Kidney epithelial cell (primary cell): ENCODE results near the gene FKBP4. TPM values are rescaled to one million over a fixed set of nuclear protein-coding genes. Genes with fewer than 3 reads are reported as not detected.
A peak's percentile ranks its signal among the peaks of the same experiment; 100 is the strongest.

Source experiments
- DNase-seq: peaks from one replicate; pipeline ENCODE4 v3.0.0-alpha.2; 2010; ENCODE audit warnings: low read depth
- H3K27me3 ChIP-seq: 2 replicates; pipeline ENCODE4 v1.6.0; 2011; ENCODE audit warnings: low read length; ENCODE audit not compliant: control insufficient read depth, insufficient read depth
- H3K36me3 ChIP-seq: 2 replicates; pipeline ENCODE4 v1.5.1; 2011; ENCODE audit warnings: low read length; ENCODE audit not compliant: control insufficient read depth, insufficient read depth
- H3K4me3 ChIP-seq: 2 replicates; pipeline ENCODE4 v1.5.1; 2011; ENCODE audit warnings: low read depth, mild to moderate bottlenecking, control low read depth, low read length
- total RNA-seq: library from RNA; depleted of rRNA; stranded (reverse); fragments of >200 nt; gene quantifications from 2 replicates; pipeline ENCODE4 v1.2.3, GENCODE V29; 2015
- TF ChIP-seq, protein P1 (sequence below): IDR thresholded peaks from 2 replicates; pipeline ENCODE4 v1.5.1; 2011; ENCODE audit warnings: mild to moderate bottlenecking, moderate library complexity, low read length, control low read depth, inconsistent platforms; ENCODE audit not compliant: insufficient read depth, poor library complexity, severe bottlenecking

Gene FKBP4
- total RNA-seq, 1 donor from 2014 or later, result 40.0 TPM

DNA sequence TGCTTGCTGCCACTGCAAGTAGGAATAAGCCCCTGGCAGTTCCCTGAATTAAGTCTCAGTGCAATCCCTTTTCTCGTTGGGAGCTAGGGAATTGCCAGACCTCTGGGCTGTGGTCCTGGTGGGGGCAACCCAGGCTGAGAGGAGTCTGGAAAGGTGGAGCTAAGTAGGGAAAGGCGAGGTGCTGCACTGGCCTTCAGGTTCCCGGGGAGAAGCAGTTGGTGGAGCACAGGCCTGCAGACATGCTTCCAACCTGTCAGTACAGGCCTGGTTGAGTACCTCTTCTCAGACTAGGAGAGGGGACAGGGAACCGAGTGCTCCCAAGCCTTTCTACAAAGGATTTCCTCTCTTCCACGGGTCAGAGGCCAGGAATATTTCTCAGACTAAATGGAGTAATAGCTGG lies 38.6 kb downstream of the FKBP4 start:
- H3K4me3 ChIP-seq, result no peak overlapping the region
- no peak for DNase-seq
- TF ChIP-seq, protein P1, sequence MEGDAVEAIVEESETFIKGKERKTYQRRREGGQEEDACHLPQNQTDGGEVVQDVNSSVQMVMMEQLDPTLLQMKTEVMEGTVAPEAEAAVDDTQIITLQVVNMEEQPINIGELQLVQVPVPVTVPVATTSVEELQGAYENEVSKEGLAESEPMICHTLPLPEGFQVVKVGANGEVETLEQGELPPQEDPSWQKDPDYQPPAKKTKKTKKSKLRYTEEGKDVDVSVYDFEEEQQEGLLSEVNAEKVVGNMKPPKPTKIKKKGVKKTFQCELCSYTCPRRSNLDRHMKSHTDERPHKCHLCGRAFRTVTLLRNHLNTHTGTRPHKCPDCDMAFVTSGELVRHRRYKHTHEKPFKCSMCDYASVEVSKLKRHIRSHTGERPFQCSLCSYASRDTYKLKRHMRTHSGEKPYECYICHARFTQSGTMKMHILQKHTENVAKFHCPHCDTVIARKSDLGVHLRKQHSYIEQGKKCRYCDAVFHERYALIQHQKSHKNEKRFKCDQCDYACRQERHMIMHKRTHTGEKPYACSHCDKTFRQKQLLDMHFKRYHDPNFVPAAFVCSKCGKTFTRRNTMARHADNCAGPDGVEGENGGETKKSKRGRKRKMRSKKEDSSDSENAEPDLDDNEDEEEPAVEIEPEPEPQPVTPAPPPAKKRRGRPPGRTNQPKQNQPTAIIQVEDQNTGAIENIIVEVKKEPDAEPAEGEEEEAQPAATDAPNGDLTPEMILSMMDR, result no peak
- H3K27me3 ChIP-seq, result peaks cover 11% of the 10 kb centered on the region
- no peaks in the 10 kb centered on the region for H3K36me3 ChIP-seq

DNA sequence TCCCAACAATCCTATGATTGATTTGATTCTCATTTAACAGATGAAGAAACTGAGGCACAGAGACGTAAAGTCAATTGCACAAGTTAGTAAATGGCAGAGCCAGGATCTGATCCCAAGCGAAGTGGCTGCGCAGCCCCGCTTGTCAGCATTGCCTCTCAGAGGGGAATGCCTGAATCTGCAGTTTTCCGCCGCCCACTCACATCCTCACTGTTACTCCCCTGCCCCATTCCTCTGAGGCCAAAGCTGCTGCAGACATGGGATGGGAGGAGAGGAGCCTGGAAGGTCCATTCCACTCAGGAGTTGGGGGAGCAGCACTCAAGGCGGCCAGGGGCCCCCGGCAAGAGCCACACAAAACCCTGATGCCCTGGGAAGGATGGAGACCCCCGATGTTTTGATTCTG lies 39.0 kb downstream of the FKBP4 start:
- no peaks in the 10 kb centered on the region for H3K36me3 ChIP-seq
- DNase-seq, result no peak
- no peak overlapping the region for H3K4me3 ChIP-seq
- peaks cover 11% of the 10 kb centered on the region for H3K27me3 ChIP-seq
- TF ChIP-seq, protein P1, result no peak

DNA sequence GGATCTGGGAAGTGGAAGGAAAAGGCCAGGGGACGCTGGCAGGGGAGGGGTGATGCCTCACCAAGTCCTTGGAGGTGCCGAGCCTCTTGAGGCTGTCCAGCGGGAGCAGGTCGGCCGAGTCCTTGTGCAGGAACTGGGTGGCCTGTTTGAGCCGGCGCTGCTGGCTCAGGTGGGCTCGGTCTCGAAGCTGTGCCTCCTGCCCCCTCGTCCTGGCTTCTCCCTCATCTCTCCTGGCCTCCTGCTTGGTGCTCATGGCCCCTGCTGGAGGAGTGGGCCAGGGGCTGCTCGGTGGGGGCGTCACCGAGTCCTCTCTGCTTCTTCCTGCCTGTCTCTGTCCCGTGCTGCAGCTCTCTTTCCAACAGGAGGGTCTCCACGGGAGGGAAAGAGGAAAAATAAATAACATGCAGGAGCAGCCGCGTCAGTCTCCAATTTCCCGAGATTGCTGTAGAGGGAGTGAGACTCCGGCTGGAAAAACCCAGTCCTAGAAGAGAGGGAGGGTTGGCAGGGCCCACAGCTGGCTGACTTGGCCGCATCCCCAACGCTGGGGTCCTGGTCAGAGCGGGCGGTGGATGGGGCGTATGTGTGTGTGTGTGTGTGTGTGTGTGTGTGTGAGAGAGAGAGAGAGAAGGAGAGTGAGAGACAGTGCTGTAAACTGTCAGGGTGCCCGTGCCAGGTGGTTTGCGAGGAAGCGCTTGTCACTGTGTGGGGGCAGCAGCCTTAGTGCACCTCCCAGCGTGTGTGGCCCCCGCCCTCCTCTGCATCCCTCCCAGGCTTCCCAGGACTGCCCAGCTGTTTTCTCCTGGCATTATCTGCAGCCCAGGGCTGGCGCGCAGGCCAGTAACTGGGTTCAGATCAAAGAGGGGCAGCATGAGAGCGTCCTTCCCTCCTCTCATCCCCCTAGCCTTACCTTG lies 40.1 kb downstream of the FKBP4 start, which contains the start of gene NRIP2:
NRIP2 (minus strand) TSS at position 455 of the 911 bp plus-strand sequence; CDS start at position 403, 52 bp downstream.
- no peaks in the 10 kb centered on the region for H3K36me3 ChIP-seq
- TF ChIP-seq, protein P1, result peak; percentile 17
- H3K4me3 ChIP-seq, result no peak within 1 kb of the TSS
- DNase-seq, result no peak
- H3K27me3 ChIP-seq, result peaks cover 11% of the 10 kb centered on the region

DNA sequence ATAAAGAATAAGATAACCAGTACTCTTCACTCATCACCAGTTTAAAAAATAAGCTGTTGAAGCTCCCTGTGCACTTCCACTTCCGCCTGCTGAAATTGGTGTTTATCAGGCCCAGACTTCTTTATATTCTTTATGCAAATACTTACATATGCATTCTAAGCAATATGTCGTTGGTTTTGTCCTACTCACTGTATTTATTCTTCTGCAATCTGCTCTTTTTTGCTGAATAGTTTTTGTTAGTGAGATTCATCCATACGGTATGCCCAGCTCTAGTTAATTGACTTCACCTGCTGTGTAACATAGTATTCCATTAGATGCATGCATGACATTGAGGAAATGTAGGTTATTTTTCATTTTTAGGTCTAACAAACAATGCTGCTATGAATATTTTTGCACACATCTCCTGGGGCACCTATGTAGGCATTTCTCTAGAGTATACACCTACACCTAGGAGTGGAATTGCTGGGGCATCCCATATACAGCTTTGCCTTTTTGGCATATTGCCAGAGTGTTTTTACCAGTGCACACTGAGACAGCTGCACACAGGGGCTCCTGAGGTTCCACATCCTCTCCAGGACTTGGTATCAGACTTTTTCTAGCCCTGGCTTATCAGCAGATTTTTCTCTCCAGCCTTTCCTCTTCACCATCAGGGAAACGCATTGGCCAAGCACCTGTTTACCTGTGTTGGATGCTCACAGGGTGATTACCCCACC lies 41.1 kb downstream of the FKBP4 start:
- DNase-seq, result no peak
- no peak overlapping the region for H3K4me3 ChIP-seq
- no peaks in the 10 kb centered on the region for H3K36me3 ChIP-seq
- H3K27me3 ChIP-seq, result peaks cover 11% of the 10 kb centered on the region
- TF ChIP-seq, protein P1, result no peak

DNA sequence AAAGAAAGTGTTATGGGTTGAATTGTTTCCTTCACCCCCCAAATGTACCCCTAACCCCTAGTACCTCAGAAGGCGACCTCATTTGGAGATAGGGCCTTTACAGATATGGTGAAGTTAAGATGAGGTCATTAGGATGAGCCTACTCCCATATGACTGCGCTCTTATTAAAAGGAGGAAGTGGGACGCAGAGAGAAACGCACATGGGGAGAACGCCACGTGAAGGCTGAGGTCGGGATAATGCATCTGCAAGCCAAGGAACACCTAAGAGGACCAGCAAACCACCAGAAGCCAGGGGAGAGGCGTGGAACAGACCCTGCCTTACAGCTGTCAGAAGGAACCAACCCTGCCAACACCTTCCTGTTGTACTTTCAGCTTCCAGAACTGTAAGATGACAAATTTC lies 41.8 kb downstream of the FKBP4 start:
- H3K27me3 ChIP-seq, result peaks cover 11% of the 10 kb centered on the region
- DNase-seq, result no peak
- no peaks in the 10 kb centered on the region for H3K36me3 ChIP-seq
- H3K4me3 ChIP-seq, result no peak overlapping the region
- TF ChIP-seq, protein P1, result no peak
